Smooth muscle cell (in vitro differentiated cells): Measurements from ENCODE around the gene KLK2. TPM values are rescaled to one million over a fixed set of nuclear protein-coding genes. Genes with fewer than 3 reads are reported as not detected.
A peak's percentile ranks its signal among the peaks of the same experiment; 100 is the strongest.

Source experiments
- DNase-seq: peaks from one replicate; lab custom pipeline; 2025; ENCODE audit not compliant: unreplicated experiment; lab: John Stamatoyannopoulos, UW
- H2AFZ ChIP-seq: fragments of 200-600 bp; sonication (generic); 2 replicates; pipeline ENCODE4 v1.6.0; 2016; ENCODE audit warnings: antibody characterized with exemption, low read depth, mild to moderate bottlenecking
- H3F3A ChIP-seq: fragments of 200-600 bp; sonication (generic); 2 replicates; pipeline ENCODE4 v1.6.0; 2017; ENCODE audit warnings: antibody characterized with exemption, low read depth
- H3K27ac ChIP-seq: fragments of 200-600 bp; sonication (generic); 2 replicates; pipeline ENCODE4 v1.5.1; 2016; ENCODE audit warnings: low read depth, mild to moderate bottlenecking
- H3K27me3 ChIP-seq: fragments of 200-600 bp; sonication (generic); 2 replicates; pipeline ENCODE4 v1.6.1; 2016; ENCODE audit warnings: low read depth, mild to moderate bottlenecking
- H3K36me3 ChIP-seq: fragments of 200-600 bp; sonication (generic); 2 replicates; pipeline ENCODE4 v1.5.1; 2016; ENCODE audit warnings: low read depth
- H3K4me1 ChIP-seq: fragments of 200-600 bp; sonication (generic); 2 replicates; pipeline ENCODE4 v1.5.1; 2016; ENCODE audit warnings: low read depth
- H3K4me2 ChIP-seq: fragments of 200-600 bp; sonication (generic); 2 replicates; pipeline ENCODE4 v1.6.0; 2016; ENCODE audit warnings: mild to moderate bottlenecking
- H3K4me3 ChIP-seq: fragments of 200-600 bp; sonication (generic); 2 replicates; pipeline ENCODE4 v1.5.1; 2016; ENCODE audit warnings: mild to moderate bottlenecking
- H3K79me2 ChIP-seq: fragments of 200-600 bp; sonication (generic); 2 replicates; pipeline ENCODE4 v1.6.0; 2016; ENCODE audit warnings: low read depth, mild to moderate bottlenecking
- H3K9ac ChIP-seq: fragments of 200-600 bp; sonication (generic); 2 replicates; pipeline ENCODE4 v1.6.0; 2016; ENCODE audit warnings: low read depth
- H3K9me3 ChIP-seq: fragments of 200-600 bp; sonication (generic); replicated peaks from 2 replicates; pipeline ENCODE4 v1.5.1; 2016; ENCODE audit warnings: low read depth
- H4K20me1 ChIP-seq: fragments of 200-600 bp; sonication (generic); 2 replicates; pipeline ENCODE4 v1.6.0; 2016; ENCODE audit warnings: low read depth
- CTCF ChIP-seq: fragments of 200-600 bp; sonication (generic); IDR thresholded peaks from 2 replicates; pipeline ENCODE4 v1.5.1; 2017; ENCODE audit warnings: borderline replicate concordance, mild to moderate bottlenecking, antibody characterized with exemption; ENCODE audit not compliant: insufficient read depth, poor library complexity, severe bottlenecking
- WGBS: methylation state at CpG from one replicate; pipeline ENCODE4 v1.1.7; 2016; ENCODE audit warnings: low lambda C conversion rate; 5-methylcytosine and 5-hydroxymethylcytosine counted together
- polyA plus RNA-seq: library from polyadenylated mRNA; unstranded; fragments of >200 nt; fragmentation: Nextera tagmentation; extraction: Ambion mirVana; gene quantifications from 2 replicates; pipeline ENCODE4 v1.2.1, GENCODE V29; 2016
- total RNA-seq: library from RNA; depleted of rRNA; stranded (reverse); fragments of >200 nt; gene quantifications from 2 replicates; pipeline ENCODE4 v1.2.3, GENCODE V29; 2014

Gene KLK2
- total and polyA plus RNA-seq, 2 experiments from 2014 or later, result not detected

GRCh38 chr19:50878851-50879250 lies 5.6 kb downstream of the KLK2 start:
- Histone ChIP-seq H3K4me1 (no peaks in the 10 kb centered on the region), H3K9ac (no peak overlapping the region), H3K4me3 (no peak overlapping the region), H3K9me3 (no peaks in the 10 kb centered on the region), H3K27me3 (peaks cover 34% of the 10 kb centered on the region), H3K27ac (no peak overlapping the region), H4K20me1 (no peaks in the 10 kb centered on the region), H3K36me3 (no peaks in the 10 kb centered on the region), H3K79me2 (no peaks in the 10 kb centered on the region), H2AFZ (no peak overlapping the region), H3F3A (no peaks in the 10 kb centered on the region), H3K4me2 (no peak overlapping the region)
- WGBS, result 66% methylated on average over 5 of the region's 5 CpGs
- no peak for DNase-seq
- TF ChIP-seq CTCF, result no peak

- 79% methylated on average over 5 of the region's 5 CpGs for WGBS
- TF ChIP-seq CTCF, result no peak
- H3K27ac ChIP-seq, result no peak overlapping the region
- H3F3A ChIP-seq, result no peaks in the 10 kb centered on the region
- H3K4me3 ChIP-seq, result no peak overlapping the region
- H3K9me3 ChIP-seq, result no peaks in the 10 kb centered on the region
- no peaks in the 10 kb centered on the region for H4K20me1 ChIP-seq
- H3K9ac ChIP-seq, result no peak overlapping the region
- DNase-seq, result no peak
- no peak overlapping the region for H3K4me2 ChIP-seq
- no peaks in the 10 kb centered on the region for H3K4me1 ChIP-seq
- H3K27me3 ChIP-seq, result peaks cover 20% of the 10 kb centered on the region
- H2AFZ ChIP-seq, result no peak overlapping the region
- no peaks in the 10 kb centered on the region for H3K79me2 ChIP-seq
- no peaks in the 10 kb centered on the region for H3K36me3 ChIP-seq
Measured at GRCh38 chr19:50880241-50880640, 7.0 kb downstream of the KLK2 start.

GRCh38 chr19:50882188-50882587 lies 8.9 kb downstream of the KLK2 start:
- peaks cover 14% of the 10 kb centered on the region for H3K27me3 ChIP-seq
- H2AFZ ChIP-seq, result no peak overlapping the region
- no peaks in the 10 kb centered on the region for H3K4me1 ChIP-seq
- no peak for DNase-seq
- no peaks in the 10 kb centered on the region for H4K20me1 ChIP-seq
- 55% methylated on average over 3 of the region's 3 CpGs for WGBS
- no peaks in the 10 kb centered on the region for H3K36me3 ChIP-seq
- no peaks in the 10 kb centered on the region for H3F3A ChIP-seq
- no peak overlapping the region for H3K9ac ChIP-seq
- no peak overlapping the region for H3K27ac ChIP-seq
- H3K4me3 ChIP-seq, result no peak overlapping the region
- no peaks in the 10 kb centered on the region for H3K79me2 ChIP-seq
- TF ChIP-seq CTCF, result no peak
- no peaks in the 10 kb centered on the region for H3K9me3 ChIP-seq
- no peak overlapping the region for H3K4me2 ChIP-seq

- Histone ChIP-seq H3K9me3 (no peaks in the 10 kb centered on the region), H3K4me1 (no peaks in the 10 kb centered on the region), H3K27me3 (no peaks in the 10 kb centered on the region), H3K36me3 (no peaks in the 10 kb centered on the region), H3K27ac (peak overlapping the region; percentile 82), H4K20me1 (no peaks in the 10 kb centered on the region), H3K9ac (no peak overlapping the region), H3F3A (no peaks in the 10 kb centered on the region), H3K4me2 (no peak overlapping the region), H3K79me2 (no peaks in the 10 kb centered on the region), H2AFZ (no peak overlapping the region), H3K4me3 (no peak overlapping the region)
- DNase-seq, result no peak
- no peak for TF ChIP-seq CTCF
- 62% methylated on average over 3 of the region's 3 CpGs for WGBS
Measured at GRCh38 chr19:50889638-50890037, 16.4 kb downstream of the KLK2 start.
